Trophoblast cell (in vitro differentiated cells and primary cell): ENCODE data around the gene TOMM40L.

Source experiments
- DNase-seq, 2 donors: peaks; one replicate each; pipeline ENCODE4 v3.0.0-alpha.2; 2016
- H2AFZ ChIP-seq: 2 replicates; pipeline ENCODE4 v1.6.1; 2013; ENCODE audit warnings: low read length, moderate library complexity, mild to moderate bottlenecking; ENCODE audit not compliant: insufficient read depth, poor library complexity
- H2AK5ac ChIP-seq: 2 replicates; pipeline ENCODE4 v1.6.1; 2013; ENCODE audit warnings: mild to moderate bottlenecking, low read length
- H2BK120ac ChIP-seq: 2 replicates; pipeline ENCODE4 v1.6.1; 2013; ENCODE audit warnings: low read length, mild to moderate bottlenecking, moderate library complexity; ENCODE audit not compliant: insufficient read depth, poor library complexity
- H2BK12ac ChIP-seq: 2 replicates; pipeline ENCODE4 v1.6.1; 2013; ENCODE audit warnings: mild to moderate bottlenecking, low read length, moderate library complexity
- H2BK5ac ChIP-seq: 2 replicates; pipeline ENCODE4 v1.6.1; 2013; ENCODE audit warnings: low read length, low read depth, moderate library complexity, mild to moderate bottlenecking; ENCODE audit not compliant: poor library complexity
- H3K14ac ChIP-seq: 2 replicates; pipeline ENCODE4 v1.6.1; 2013; ENCODE audit warnings: mild to moderate bottlenecking, low read length
- H3K18ac ChIP-seq: 2 replicates; pipeline ENCODE4 v1.6.1; 2013; ENCODE audit warnings: mild to moderate bottlenecking, low read length
- H3K23ac ChIP-seq: 2 replicates; pipeline ENCODE4 v1.6.1; 2013; ENCODE audit warnings: low read length
- H3K27ac ChIP-seq: 2 replicates; pipeline ENCODE4 v1.5.1; 2013; ENCODE audit warnings: low read depth, mild to moderate bottlenecking, inconsistent platforms, low read length, moderate library complexity
- H3K27me3 ChIP-seq: 2 replicates; pipeline ENCODE4 v1.6.1; 2013; ENCODE audit warnings: inconsistent platforms, mild to moderate bottlenecking, low read length, moderate library complexity; ENCODE audit not compliant: insufficient read depth
- H3K36me3 ChIP-seq, 2 experiments: 1 replicate in 1 of 2; 2 replicates in 1 of 2; pipeline ENCODE4 v1.6.1; 2013; ENCODE audit warnings: low read length in 2 of 2, mild to moderate bottlenecking in 2 of 2, moderate library complexity in 1 of 2; ENCODE audit not compliant: insufficient read depth in 2 of 2, control insufficient read depth in 1 of 2
- H3K4ac ChIP-seq: 2 replicates; pipeline ENCODE4 v1.6.1; 2013; ENCODE audit warnings: low read depth, mild to moderate bottlenecking, low read length, moderate library complexity
- H3K4me1 ChIP-seq, 2 experiments: 1 replicate in 1 of 2; 2 replicates in 1 of 2; pipeline ENCODE4 v1.6.1; 2013; ENCODE audit warnings: low read length in 2 of 2, mild to moderate bottlenecking in 2 of 2, moderate library complexity in 1 of 2; ENCODE audit not compliant: insufficient read depth in 2 of 2, control insufficient read depth in 1 of 2
- H3K4me2 ChIP-seq: 2 replicates; pipeline ENCODE4 v1.6.1; 2013; ENCODE audit warnings: inconsistent platforms, mild to moderate bottlenecking, low read length, moderate library complexity
- H3K4me3 ChIP-seq: 2 replicates; pipeline ENCODE4 v1.5.1; 2013; ENCODE audit warnings: mild to moderate bottlenecking, low read depth, low read length, inconsistent platforms
- H3K79me1 ChIP-seq: one replicate; pipeline ENCODE4 v1.6.1; 2013; ENCODE audit warnings: low read length
- H3K79me2 ChIP-seq: 2 replicates; pipeline ENCODE4 v1.6.1; 2013; ENCODE audit warnings: low read length, mild to moderate bottlenecking; ENCODE audit not compliant: control insufficient read depth, insufficient read depth, poor library complexity
- H3K9ac ChIP-seq: 2 replicates; pipeline ENCODE4 v1.6.1; 2013; ENCODE audit warnings: mild to moderate bottlenecking, low read length
- H3K9me3 ChIP-seq: 2 replicates; pipeline ENCODE4 v1.6.1; 2013; ENCODE audit warnings: low read depth, mild to moderate bottlenecking, control low read depth, inconsistent platforms, low read length; ENCODE audit not compliant: insufficient read depth
- H4K12ac ChIP-seq: 2 replicates; pipeline ENCODE4 v1.6.1; 2013; ENCODE audit warnings: low read depth, mild to moderate bottlenecking, low read length, moderate library complexity
- H4K8ac ChIP-seq: 2 replicates; pipeline ENCODE4 v1.6.1; 2013; ENCODE audit warnings: low read depth, mild to moderate bottlenecking, low read length, moderate library complexity
- H4K91ac ChIP-seq: one replicate; pipeline ENCODE4 v1.6.1; 2013; ENCODE audit warnings: low read depth, mild to moderate bottlenecking, low read length, moderate library complexity
- WGBS: extraction: QIAGEN DNeasy Blood & Tissue Kit; methylation state at CpG from one replicate; pipeline ENCODE4 v1.1.7; 2013; ENCODE audit warnings: missing lambda C conversion rate; ENCODE audit not compliant: insufficient read length, insufficient coverage; ENCODE audit errors: extremely low coverage; 5-methylcytosine and 5-hydroxymethylcytosine counted together

The TOMM40L gene

GRCh38 chr1:161200992-161201835 is 24.6 kb upstream of the TOMM40L start:
- peak overlapping the region; percentile 64 for H2AFZ ChIP-seq
- H4K12ac ChIP-seq = peak overlapping the region; percentile 37
- H3K4me2 ChIP-seq = peak overlapping the region; percentile 55
- H3K4ac ChIP-seq = peak overlapping the region; percentile 13
- H3K14ac ChIP-seq = peak overlapping the region; percentile 15
- no peak for DNase-seq
- H3K79me1 ChIP-seq = peaks cover 14% of the 10 kb centered on the region
- no peak overlapping the region for H3K4me3 ChIP-seq
- WGBS = no CpG with 5 or more reads among the region's 13 CpGs
- no peaks in the 10 kb centered on the region for H3K27me3 ChIP-seq
- H2BK120ac ChIP-seq = peak overlapping the region; percentile 16
- H4K91ac ChIP-seq = peak overlapping the region; percentile 80
- H4K8ac ChIP-seq = peak overlapping the region; percentile 97
- H3K18ac ChIP-seq = peak overlapping the region; percentile 15
- peak overlapping the region; percentile 13 for H2BK5ac ChIP-seq
- H2AK5ac ChIP-seq = peak overlapping the region; percentile 14
- H3K23ac ChIP-seq = no peak overlapping the region
- H3K4me1 ChIP-seq = peaks cover 27 to 31% of the 10 kb centered on the region in 2 experiments
- H3K36me3 ChIP-seq = peaks cover 2 to 4% of the 10 kb centered on the region in 2 experiments
- H3K79me2 ChIP-seq = peaks cover 6% of the 10 kb centered on the region
- no peaks in the 10 kb centered on the region for H3K9me3 ChIP-seq
- H2BK12ac ChIP-seq = peak overlapping the region; percentile 19
- no peak overlapping the region for H3K27ac ChIP-seq
- no peak overlapping the region for H3K9ac ChIP-seq

- peak within 1 kb of the TSS; percentile 90 for H3K14ac ChIP-seq
- peak; percentile 100 for DNase-seq
- H3K79me2 ChIP-seq = peaks cover 6% of the 10 kb centered on the region
- H3K27me3 ChIP-seq = no peaks in the 10 kb centered on the region
- H2BK120ac ChIP-seq = peak within 1 kb of the TSS; percentile 89
- no CpG with 5 or more reads among the region's 53 CpGs for WGBS
- peak within 1 kb of the TSS; percentile 56 for H3K27ac ChIP-seq
- H2AFZ ChIP-seq = peak within 1 kb of the TSS; percentile 73
- peak within 1 kb of the TSS; percentile 80 for H2BK5ac ChIP-seq
- peak within 1 kb of the TSS; percentile 97 for H4K8ac ChIP-seq
- H3K18ac ChIP-seq = peak within 1 kb of the TSS; percentile 90
- H3K4me3 ChIP-seq = peak within 1 kb of the TSS; percentile 75
- H2AK5ac ChIP-seq = peak within 1 kb of the TSS; percentile 30
- peaks cover 27 to 31% of the 10 kb centered on the region in 2 experiments for H3K4me1 ChIP-seq
- peak within 1 kb of the TSS; percentile 53 for H3K4ac ChIP-seq
- H2BK12ac ChIP-seq = peak within 1 kb of the TSS; percentile 7
- peaks cover 14% of the 10 kb centered on the region for H3K79me1 ChIP-seq
- H4K12ac ChIP-seq = peak within 1 kb of the TSS; percentile 96
- H4K91ac ChIP-seq = peak within 1 kb of the TSS; percentile 89
- peak within 1 kb of the TSS; percentile 94 for H3K9ac ChIP-seq
- H3K36me3 ChIP-seq = peaks cover 8 to 9% of the 10 kb centered on the region in 2 experiments
- H3K9me3 ChIP-seq = no peaks in the 10 kb centered on the region
- peak within 1 kb of the TSS; percentile 79 for H3K4me2 ChIP-seq
- no peak within 1 kb of the TSS for H3K23ac ChIP-seq
Measured at GRCh38 chr1:161201836-161202712, 23.8 kb upstream of the TOMM40L start, which contains the start of gene NDUFS2. Gene NDUFS2 (plus strand): TSS chr1:161202367. CDS start chr1:161202386, 19 bp downstream.

GRCh38 chr1:161206411-161207140 is 19.3 kb upstream of the TOMM40L start:
- no peaks in the 10 kb centered on the region for H3K27me3 ChIP-seq
- H3K9ac ChIP-seq = no peak overlapping the region
- peaks cover 5 to 7% of the 10 kb centered on the region in 2 experiments for H3K4me1 ChIP-seq
- no peak overlapping the region for H3K4me3 ChIP-seq
- no peak overlapping the region for H3K23ac ChIP-seq
- H3K79me2 ChIP-seq = peaks cover 4% of the 10 kb centered on the region
- peaks cover 7% of the 10 kb centered on the region for H3K79me1 ChIP-seq
- no peak overlapping the region for H3K27ac ChIP-seq
- H3K14ac ChIP-seq = no peak overlapping the region
- peaks cover 29 to 35% of the 10 kb centered on the region in 2 experiments for H3K36me3 ChIP-seq
- no CpG with 5 or more reads among the region's 12 CpGs for WGBS
- H4K91ac ChIP-seq = no peak overlapping the region
- no peak for DNase-seq
- no peak overlapping the region for H4K12ac ChIP-seq
- H3K18ac ChIP-seq = no peak overlapping the region
- H3K4me2 ChIP-seq = no peak overlapping the region
- no peak overlapping the region for H3K4ac ChIP-seq
- H3K9me3 ChIP-seq = no peaks in the 10 kb centered on the region
- H2BK120ac ChIP-seq = no peak overlapping the region
- no peak overlapping the region for H4K8ac ChIP-seq
- no peak overlapping the region for H2AFZ ChIP-seq
- no peak overlapping the region for H2AK5ac ChIP-seq
- no peak overlapping the region for H2BK12ac ChIP-seq
- H2BK5ac ChIP-seq = no peak overlapping the region

GRCh38 chr1:161207173-161207572 is 18.7 kb upstream of the TOMM40L start:
- Histone ChIP-seq H3K14ac (no peak overlapping the region), H2AK5ac (no peak overlapping the region), H2BK5ac (no peak overlapping the region), H3K4me1 (peaks cover 3 to 4% of the 10 kb centered on the region in 2 experiments), H3K18ac (no peak overlapping the region), H3K4me2 (no peak overlapping the region), H4K8ac (no peak overlapping the region), H4K91ac (no peak overlapping the region), H3K27ac (no peak overlapping the region), H2AFZ (no peak overlapping the region), H3K27me3 (no peaks in the 10 kb centered on the region), H3K4me3 (no peak overlapping the region), H3K23ac (no peak overlapping the region), H3K79me1 (peaks cover 5% of the 10 kb centered on the region), H3K4ac (no peak overlapping the region), H3K79me2 (peaks cover 4% of the 10 kb centered on the region), H4K12ac (no peak overlapping the region), H2BK120ac (no peak overlapping the region), H2BK12ac (no peak overlapping the region), H3K9me3 (no peaks in the 10 kb centered on the region), H3K9ac (no peak overlapping the region), H3K36me3 (peaks cover 33 to 40% of the 10 kb centered on the region in 2 experiments)
- no CpG with 5 or more reads among the region's 8 CpGs for WGBS
- DNase-seq = no peak
